ENCODE results near the gene MFAP4.

Gene MFAP4

DNA sequence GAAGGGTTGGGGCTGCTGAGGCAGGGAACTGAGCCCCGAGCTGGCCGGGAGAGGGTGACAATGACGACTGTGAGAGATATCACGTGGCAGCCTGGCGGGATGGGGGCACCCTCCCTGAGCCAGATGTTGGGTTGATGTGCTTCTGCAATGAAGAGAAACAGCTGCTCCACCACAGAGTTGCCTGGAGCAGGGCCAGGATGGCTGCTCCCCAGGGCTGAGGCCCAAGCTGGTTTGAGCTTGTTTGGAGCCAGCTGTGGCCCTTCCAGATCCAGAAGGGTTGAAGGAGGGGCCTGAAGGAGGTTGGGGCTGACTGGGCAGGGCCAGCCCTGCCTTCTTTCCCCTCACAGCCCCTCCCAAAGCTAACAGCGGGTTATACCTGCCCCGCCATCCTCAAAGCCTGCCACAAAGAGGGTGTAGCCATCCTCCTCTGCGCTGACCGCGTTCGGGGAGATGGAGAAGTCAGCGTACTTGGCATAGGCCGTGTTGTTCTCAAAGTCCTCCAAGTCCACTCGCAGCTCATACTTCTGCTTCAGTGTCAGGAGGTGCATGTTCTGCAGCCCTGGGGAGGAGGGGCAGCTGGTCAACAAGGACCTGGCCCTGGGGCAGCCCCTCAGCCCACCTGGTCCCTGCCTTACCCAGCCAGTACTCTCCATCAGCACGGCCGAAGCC lies 2.1 kb downstream of the MFAP4 start:
- TF ChIP-seq, protein P1, sequence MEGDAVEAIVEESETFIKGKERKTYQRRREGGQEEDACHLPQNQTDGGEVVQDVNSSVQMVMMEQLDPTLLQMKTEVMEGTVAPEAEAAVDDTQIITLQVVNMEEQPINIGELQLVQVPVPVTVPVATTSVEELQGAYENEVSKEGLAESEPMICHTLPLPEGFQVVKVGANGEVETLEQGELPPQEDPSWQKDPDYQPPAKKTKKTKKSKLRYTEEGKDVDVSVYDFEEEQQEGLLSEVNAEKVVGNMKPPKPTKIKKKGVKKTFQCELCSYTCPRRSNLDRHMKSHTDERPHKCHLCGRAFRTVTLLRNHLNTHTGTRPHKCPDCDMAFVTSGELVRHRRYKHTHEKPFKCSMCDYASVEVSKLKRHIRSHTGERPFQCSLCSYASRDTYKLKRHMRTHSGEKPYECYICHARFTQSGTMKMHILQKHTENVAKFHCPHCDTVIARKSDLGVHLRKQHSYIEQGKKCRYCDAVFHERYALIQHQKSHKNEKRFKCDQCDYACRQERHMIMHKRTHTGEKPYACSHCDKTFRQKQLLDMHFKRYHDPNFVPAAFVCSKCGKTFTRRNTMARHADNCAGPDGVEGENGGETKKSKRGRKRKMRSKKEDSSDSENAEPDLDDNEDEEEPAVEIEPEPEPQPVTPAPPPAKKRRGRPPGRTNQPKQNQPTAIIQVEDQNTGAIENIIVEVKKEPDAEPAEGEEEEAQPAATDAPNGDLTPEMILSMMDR (IDR thresholded peaks at IDR 0.05; ENCODE audit: low read depth, low read length), result no peak
- H3K4me3 ChIP-seq (ENCODE audit: low read depth, low read length), result no peak overlapping the region

DNA sequence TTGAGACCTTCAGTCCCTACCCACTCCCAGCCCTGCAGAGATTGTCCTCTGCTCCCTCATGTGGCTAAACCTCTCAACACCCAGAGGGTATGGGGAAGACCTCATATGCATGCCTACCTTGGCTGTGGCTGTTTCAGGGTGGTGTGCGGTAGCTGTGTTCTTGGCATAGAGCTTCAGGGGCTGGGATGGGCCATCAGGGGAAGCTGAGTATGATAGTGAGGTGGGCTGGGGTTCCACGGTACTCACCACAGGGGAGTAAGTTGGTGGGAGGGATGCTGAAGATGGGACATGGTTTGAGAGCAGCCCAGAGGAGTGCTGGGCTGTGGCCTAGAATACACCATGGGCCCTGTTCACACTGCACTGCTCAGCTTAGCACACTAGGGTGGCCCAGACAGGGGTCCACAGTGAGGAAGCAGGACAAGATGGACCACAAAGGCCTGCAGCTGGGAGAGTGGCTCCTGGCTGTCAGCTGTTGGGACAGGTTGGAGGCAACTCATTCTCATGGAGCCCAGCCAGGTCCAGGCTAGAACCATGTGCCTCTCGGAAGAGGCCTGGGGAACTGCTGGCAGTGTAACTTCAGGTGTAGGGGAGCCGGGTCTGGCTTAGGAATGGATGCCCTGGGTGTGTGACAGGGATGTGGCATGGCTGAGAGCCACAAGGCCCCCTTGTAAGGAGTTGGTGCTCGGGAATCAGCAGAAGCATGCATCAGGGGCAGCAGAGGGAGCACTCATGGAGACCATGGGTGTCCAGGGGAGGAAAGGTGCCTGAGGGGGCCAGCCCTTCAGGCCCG lies 3.1 kb downstream of the MFAP4 start:
- TF ChIP-seq, protein P1 (IDR thresholded peaks at IDR 0.05; ENCODE audit: low read depth, low read length), result no peak

DNA sequence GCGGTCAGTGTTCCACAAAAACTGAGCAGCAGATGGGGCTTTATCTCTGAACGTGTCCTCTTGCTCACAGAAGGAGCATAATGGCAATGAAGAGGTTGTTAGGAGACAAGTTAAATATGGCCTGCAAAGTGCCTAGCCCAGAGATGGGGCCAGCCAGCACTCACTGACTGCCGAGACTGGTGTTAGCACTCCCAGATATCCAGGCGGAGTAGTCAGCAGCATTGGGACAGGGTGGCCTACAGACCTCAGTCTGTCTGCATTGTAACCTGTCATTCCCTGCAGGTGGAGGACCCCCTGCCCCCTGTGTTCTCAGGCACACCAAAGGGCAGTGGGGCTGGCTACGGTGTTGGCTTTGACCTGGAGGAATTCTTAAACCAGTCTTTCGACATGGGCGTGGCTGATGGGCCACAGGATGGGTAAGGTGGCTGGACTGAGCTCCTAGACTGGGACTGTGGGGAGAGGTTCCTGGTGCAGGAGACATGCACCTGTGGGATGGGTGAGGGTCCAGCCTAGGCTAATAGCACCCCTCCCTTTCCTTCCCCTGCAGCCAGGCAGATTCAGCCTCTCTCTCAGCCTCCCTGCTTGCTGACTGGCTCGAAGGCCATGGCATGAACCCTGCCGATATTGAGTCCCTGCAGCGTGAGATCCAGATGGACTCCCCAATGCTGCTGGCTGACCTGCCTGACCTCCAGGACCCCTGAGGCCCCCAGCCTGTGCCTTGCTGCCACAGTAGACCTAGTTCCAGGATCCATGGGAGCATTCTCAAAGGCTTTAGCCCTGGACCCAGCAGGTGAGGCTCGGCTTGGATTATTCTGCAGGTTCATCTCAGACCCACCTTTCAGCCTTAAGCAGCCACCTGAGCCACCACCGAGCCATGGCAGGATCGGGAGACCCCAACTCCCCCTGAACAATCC lies 4.2 kb downstream of the MFAP4 start:
- H3K4me3 ChIP-seq (ENCODE audit: low read depth, low read length), result no peak overlapping the region
- TF ChIP-seq, protein P1 (IDR thresholded peaks at IDR 0.05; ENCODE audit: low read depth, low read length), result no peak

More for the DNA sequence above, 3.1 kb downstream of the MFAP4 start:
- no peak overlapping the region for H3K4me3 ChIP-seq (ENCODE audit: low read depth, low read length)

DNA sequence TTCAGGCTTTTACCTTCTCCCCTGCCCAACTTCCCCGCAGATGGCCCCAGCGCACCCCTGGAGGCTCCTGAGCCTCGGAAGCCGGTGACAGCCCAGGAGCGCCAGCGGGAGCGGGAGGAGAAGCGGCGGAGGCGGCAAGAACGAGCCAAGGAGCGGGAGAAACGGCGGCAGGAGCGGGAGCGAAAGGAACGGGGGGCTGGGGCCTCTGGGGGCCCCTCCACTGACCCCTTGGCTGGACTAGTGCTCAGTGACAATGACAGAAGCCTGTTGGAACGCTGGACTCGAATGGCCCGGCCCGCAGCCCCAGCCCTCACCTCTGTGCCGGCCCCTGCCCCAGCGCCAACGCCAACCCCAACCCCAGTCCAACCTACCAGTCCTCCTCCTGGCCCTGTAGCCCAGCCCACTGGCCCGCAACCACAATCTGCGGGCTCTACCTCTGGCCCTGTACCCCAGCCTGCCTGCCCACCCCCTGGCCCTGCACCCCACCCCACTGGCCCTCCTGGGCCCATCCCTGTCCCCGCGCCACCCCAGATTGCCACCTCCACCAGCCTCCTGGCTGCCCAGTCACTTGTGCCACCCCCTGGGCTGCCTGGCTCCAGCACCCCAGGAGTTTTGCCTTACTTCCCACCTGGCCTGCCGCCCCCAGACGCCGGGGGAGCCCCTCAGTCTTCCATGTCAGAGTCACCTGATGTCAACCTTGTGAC lies 5.1 kb downstream of the MFAP4 start:
- TF ChIP-seq, protein P1 (IDR thresholded peaks at IDR 0.05; ENCODE audit: low read depth, low read length), result no peak
- H3K4me3 ChIP-seq (ENCODE audit: low read depth, low read length), result no peak overlapping the region

DNA sequence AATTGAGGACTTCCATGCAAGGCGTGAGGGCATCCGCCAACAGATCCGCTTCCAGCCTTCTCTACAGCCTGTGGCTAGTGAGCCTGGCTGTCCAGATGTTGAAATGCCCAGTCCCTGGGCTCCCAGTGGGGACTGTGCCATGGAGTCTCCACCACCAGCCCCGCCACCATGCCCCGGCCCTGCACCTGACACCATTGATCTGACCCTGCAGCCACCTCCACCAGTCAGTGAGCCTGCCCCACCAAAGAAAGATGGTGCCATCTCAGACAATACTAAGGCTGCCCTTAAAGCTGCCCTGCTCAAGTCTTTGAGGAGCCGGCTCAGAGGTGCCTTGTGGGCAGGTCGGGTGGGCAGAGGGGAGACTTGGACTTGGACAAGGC lies 5.6 kb downstream of the MFAP4 start:
- TF ChIP-seq, protein P1 (IDR thresholded peaks at IDR 0.05; ENCODE audit: low read depth, low read length), result no peak
- H3K4me3 ChIP-seq (ENCODE audit: low read depth, low read length), result no peak overlapping the region

DNA sequence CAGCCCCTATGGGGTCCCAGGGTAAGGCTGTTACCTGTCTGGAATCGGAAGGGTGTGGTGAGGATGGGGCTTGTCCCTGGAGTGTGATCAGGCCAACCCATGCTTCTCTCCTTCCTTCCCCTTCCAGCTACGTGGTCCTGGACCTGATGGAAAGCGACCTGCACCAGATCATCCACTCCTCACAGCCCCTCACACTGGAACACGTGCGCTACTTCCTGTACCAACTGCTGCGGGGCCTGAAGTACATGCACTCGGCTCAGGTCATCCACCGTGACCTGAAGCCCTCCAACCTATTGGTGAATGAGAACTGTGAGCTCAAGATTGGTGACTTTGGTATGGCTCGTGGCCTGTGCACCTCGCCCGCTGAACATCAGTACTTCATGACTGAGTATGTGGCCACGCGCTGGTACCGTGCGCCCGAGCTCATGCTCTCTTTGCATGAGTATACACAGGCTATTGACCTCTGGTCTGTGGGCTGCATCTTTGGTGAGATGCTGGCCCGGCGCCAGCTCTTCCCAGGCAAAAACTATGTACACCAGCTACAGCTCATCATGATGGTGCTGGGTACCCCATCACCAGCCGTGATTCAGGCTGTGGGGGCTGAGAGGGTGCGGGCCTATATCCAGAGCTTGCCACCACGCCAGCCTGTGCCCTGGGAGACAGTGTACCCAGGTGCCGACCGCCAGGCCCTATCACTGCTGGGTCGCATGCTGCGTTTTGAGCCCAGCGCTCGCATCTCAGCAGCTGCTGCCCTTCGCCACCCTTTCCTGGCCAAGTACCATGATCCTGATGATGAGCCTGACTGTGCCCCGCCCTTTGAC lies 6.3 kb downstream of the MFAP4 start:
- TF ChIP-seq, protein P1 (IDR thresholded peaks at IDR 0.05; ENCODE audit: low read depth, low read length), result no peak

More for the DNA sequence above, 6.3 kb downstream of the MFAP4 start:
- H3K4me3 ChIP-seq (ENCODE audit: low read depth, low read length), result no peak overlapping the region
